Transverse colon (tissue), 4 donors: ENCODE data around the gene GJB6. TPM values are rescaled to one million over a fixed set of nuclear protein-coding genes. Genes with fewer than 3 reads are reported as not detected.

ENCODE experiments used
- DNase-seq: peaks from one replicate; pipeline ENCODE4 v3.0.0-alpha.2; 2019
- H3K27ac ChIP-seq, 4 donors: fragments of 200-600 bp; sonication (generic); 2 replicates each; pipeline ENCODE4 v1.5.1; 2016 to 2018; ENCODE audit warnings: inconsistent platforms in 4 of 4
- H3K27me3 ChIP-seq: fragments of 200-600 bp; sonication (generic); 2 replicates; pipeline ENCODE4 v1.5.1; 2017; ENCODE audit warnings: inconsistent platforms
- H3K36me3 ChIP-seq, 4 donors: fragments of 200-600 bp; sonication (generic); 2 replicates each; pipeline ENCODE4 v1.5.1; 2017 to 2019; ENCODE audit warnings: inconsistent platforms in 4 of 4
- H3K4me1 ChIP-seq, 4 donors: fragments of 200-600 bp; sonication (generic); 2 replicates each; pipeline ENCODE4 v1.5.1; 2017 to 2020; ENCODE audit warnings: inconsistent platforms in 4 of 4
- H3K4me3 ChIP-seq, 4 donors: fragments of 200-600 bp; sonication (generic); 1 replicate in 1 of 4; 2 replicates in 3 of 4; pipeline versions ENCODE4 v1.5.1 to v1.6.1; 2017 to 2019; ENCODE audit warnings: inconsistent platforms in 4 of 4
- H3K9me3 ChIP-seq, 2 donors: fragments of 200-600 bp; sonication (generic); 2 replicates each; pipeline ENCODE4 v1.5.1; 2017 to 2019; ENCODE audit warnings: inconsistent platforms in 2 of 2
- CTCF ChIP-seq, 5 experiments: fragments of 200-600 bp in 3 of 5; fragments of 450-650 bp in 2 of 5; sonication (generic) in 3 of 5; IDR thresholded peaks; 1 replicate in 2 of 5; 2 replicates in 3 of 5; pipeline ENCODE4 v1.5.1; 2016 to 2017; ENCODE audit warnings: antibody characterized with exemption in 5 of 5, inconsistent platforms in 3 of 5, mild to moderate bottlenecking in 2 of 5, moderate library complexity in 1 of 5
- EP300 ChIP-seq: sonication (generic); formaldehyde crosslinking; IDR thresholded peaks from one replicate; pipeline ENCODE4 v1.6.1; 2017; ENCODE audit warnings: antibody characterized with exemption, low read depth
- POLR2A ChIP-seq: fragments of 450-650 bp; IDR thresholded peaks from one replicate; pipeline ENCODE4 v1.6.1; 2016; ENCODE audit warnings: antibody characterized with exemption, mild to moderate bottlenecking, moderate library complexity
- POLR2AphosphoS5 ChIP-seq, 3 donors: sonication (generic); formaldehyde crosslinking; IDR thresholded peaks; one replicate each; pipeline ENCODE4 v1.6.1; 2016; ENCODE audit warnings: antibody characterized with exemption in 3 of 3
- WGBS, 2 donors: methylation state at CpG; one replicate each; pipeline ENCODE4 v1.1.5; 2018; ENCODE audit warnings: low coverage in 1 of 2; 5-methylcytosine and 5-hydroxymethylcytosine counted together
- in situ Hi-C, 4 donors: fragments of 200-750 bp; cut with MboI; loops; one replicate each; pipeline versions ENCODE4 v1.15.0 to v1.15.1; 2017; ENCODE audit warnings: low sequenced_read_pairs in 3 of 4, low pct_ligation_motif_present in 1 of 4, low pct_unique_long_range_greater_than_20kb in 1 of 4
- intact Hi-C: fragments of 100-400 bp; cut with DNase I; formaldehyde crosslinking; loops from one replicate; pipeline ENCODE4 v1.15.1; 2023; ENCODE audit warnings: low total_unique reads
- total RNA-seq, 4 donors: library from RNA; depleted of rRNA; stranded (reverse); fragments of >200 nt; gene quantifications; one replicate each; pipeline ENCODE4 v1.1.0, GENCODE V29; 2016

The GJB6 gene
- total RNA-seq, 4 donors from 2014 or later, result 0.68 TPM; not detected in 3

GRCh38 chr13:20217168-20217567 lies 15.0 kb downstream of the GJB6 start:
- no peak for DNase-seq
- in situ Hi-C loops, result no loop called here
- Histone ChIP-seq H3K9me3 (no peaks in the 10 kb centered on the region), H3K27me3 (no peaks in the 10 kb centered on the region), H3K27ac (no peak overlapping the region), H3K4me1 (no peaks in the 10 kb centered on the region), H3K4me3 (no peak overlapping the region), H3K36me3 (no peaks in the 10 kb centered on the region)
- 65 to 74% methylated on average over 3 of the region's 3 CpGs for WGBS, 2 donors
- TF ChIP-seq EP300 (no peak), CTCF (IDR thresholded peaks at IDR 0.05) (no peak), POLR2AphosphoS5 (IDR thresholded peaks at IDR 0.05) (no peak), POLR2A (no peak)
- intact Hi-C loops, result no loop called here

GRCh38 chr13:20209948-20210347 lies 22.2 kb downstream of the GJB6 start:
- in situ Hi-C loops (no loop called here), intact Hi-C loops (no loop called here)
- no peak for DNase-seq
- Histone ChIP-seq H3K27me3 (peaks cover 7% of the 10 kb centered on the region), H3K27ac (no peak overlapping the region), H3K4me1 (no peaks in the 10 kb centered on the region), H3K4me3 (no peak overlapping the region), H3K9me3 (no peaks in the 10 kb centered on the region), H3K36me3 (no peaks in the 10 kb centered on the region)
- TF ChIP-seq POLR2A (no peak), CTCF (IDR thresholded peaks at IDR 0.05) (no peak), EP300 (no peak), POLR2AphosphoS5 (IDR thresholded peaks at IDR 0.05) (no peak)
- 88% methylated on average over 1 of the region's 1 CpG; no CpG with 5 or more reads in 1 of the 2 donors for WGBS, 2 donors

- 64 to 70% methylated on average over 8 to 16 of the region's 16 CpGs for WGBS, 2 donors
- in situ Hi-C loops (no loop called here), intact Hi-C loops (no loop called here)
- H3K4me1 ChIP-seq, result no peaks in the 10 kb centered on the region
- H3K4me3 ChIP-seq, result no peak overlapping the region
- DNase-seq, result no peak
- peaks cover 9% of the 10 kb centered on the region for H3K27me3 ChIP-seq
- no peaks in the 10 kb centered on the region for H3K36me3 ChIP-seq
- no peak overlapping the region for H3K27ac ChIP-seq
- no peak for TF ChIP-seq POLR2AphosphoS5 (IDR thresholded peaks at IDR 0.05)
- no peak for TF ChIP-seq CTCF (IDR thresholded peaks at IDR 0.05)
- no peak for TF ChIP-seq EP300
- no peak for TF ChIP-seq POLR2A
- H3K9me3 ChIP-seq, result no peaks in the 10 kb centered on the region
Measured at GRCh38 chr13:20206698-20207235, 25.4 kb downstream of the GJB6 start.

- no peak for DNase-seq
- Histone ChIP-seq H3K27ac (no peak overlapping the region), H3K4me1 (no peaks in the 10 kb centered on the region), H3K9me3 (no peaks in the 10 kb centered on the region), H3K36me3 (no peaks in the 10 kb centered on the region), H3K4me3 (no peak overlapping the region), H3K27me3 (peaks cover 9% of the 10 kb centered on the region)
- TF ChIP-seq POLR2AphosphoS5 (IDR thresholded peaks at IDR 0.05) (no peak), CTCF (IDR thresholded peaks at IDR 0.05) (no peak), POLR2A (no peak), EP300 (no peak)
- intact Hi-C loops (no loop called here), in situ Hi-C loops (no loop called here)
- WGBS, 2 donors, result 78 to 94% methylated on average over 2 to 11 of the region's 11 CpGs
Measured at GRCh38 chr13:20206065-20206697, 25.9 kb downstream of the GJB6 start.
